ENCODE data around the gene TMEM141.
A peak's percentile ranks its signal among the peaks of the same experiment; 100 is the strongest.
"Not testable (repeated sequence)": the region's sequence is repeated elsewhere in the genome, so short reads cannot be mapped to it uniquely, and the experiment has no call there.

The TMEM141 gene

DNA sequence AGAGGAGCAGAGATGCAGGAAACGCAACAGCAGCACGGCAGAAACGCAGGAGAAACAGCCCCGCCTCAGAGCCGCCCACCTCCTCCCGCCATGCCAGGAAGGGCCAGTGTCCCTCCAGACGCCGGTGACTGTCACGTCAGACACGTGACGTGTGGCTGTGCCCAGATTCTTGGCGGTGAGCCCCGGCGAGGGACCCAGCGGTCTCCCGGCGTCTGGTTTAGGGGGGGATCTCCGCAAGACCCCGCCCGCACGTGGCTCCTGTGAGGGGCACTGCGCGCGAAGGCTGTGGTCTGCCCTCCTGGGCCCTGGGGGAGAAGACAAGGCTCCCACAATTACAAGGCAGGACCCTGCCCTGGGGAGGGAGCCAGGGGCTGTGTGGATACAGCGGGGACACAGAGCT, 30.7 kb upstream of the TMEM141 start:
- Histone ChIP-seq H3K4me1 (ENCODE audit: low read depth, poor library complexity, severe bottlenecking) (peaks cover 25% of the 10 kb centered on the region), H3K79me2 (ENCODE audit: insufficient read depth, low read depth) (no peaks in the 10 kb centered on the region), H3K4me2 (no peak overlapping the region; the same call in 1 of the 2 replicates), H2AFZ (ENCODE audit: low read depth) (no peak overlapping the region), H3K27ac (no peak overlapping the region), H3K4me3 (IDR thresholded peaks at IDR 0.05; ENCODE audit: insufficient read depth, low read depth, low read length) (no peak overlapping the region), H3K27me3 (ENCODE audit: insufficient read depth, low read depth) (peaks cover 29% of the 10 kb centered on the region), H3K9ac (no peak overlapping the region), H3K36me3 (ENCODE audit: insufficient read depth) (no peaks in the 10 kb centered on the region), H4K20me1 (ENCODE audit: insufficient read depth) (no peaks in the 10 kb centered on the region)
- TF ChIP-seq, protein P1, sequence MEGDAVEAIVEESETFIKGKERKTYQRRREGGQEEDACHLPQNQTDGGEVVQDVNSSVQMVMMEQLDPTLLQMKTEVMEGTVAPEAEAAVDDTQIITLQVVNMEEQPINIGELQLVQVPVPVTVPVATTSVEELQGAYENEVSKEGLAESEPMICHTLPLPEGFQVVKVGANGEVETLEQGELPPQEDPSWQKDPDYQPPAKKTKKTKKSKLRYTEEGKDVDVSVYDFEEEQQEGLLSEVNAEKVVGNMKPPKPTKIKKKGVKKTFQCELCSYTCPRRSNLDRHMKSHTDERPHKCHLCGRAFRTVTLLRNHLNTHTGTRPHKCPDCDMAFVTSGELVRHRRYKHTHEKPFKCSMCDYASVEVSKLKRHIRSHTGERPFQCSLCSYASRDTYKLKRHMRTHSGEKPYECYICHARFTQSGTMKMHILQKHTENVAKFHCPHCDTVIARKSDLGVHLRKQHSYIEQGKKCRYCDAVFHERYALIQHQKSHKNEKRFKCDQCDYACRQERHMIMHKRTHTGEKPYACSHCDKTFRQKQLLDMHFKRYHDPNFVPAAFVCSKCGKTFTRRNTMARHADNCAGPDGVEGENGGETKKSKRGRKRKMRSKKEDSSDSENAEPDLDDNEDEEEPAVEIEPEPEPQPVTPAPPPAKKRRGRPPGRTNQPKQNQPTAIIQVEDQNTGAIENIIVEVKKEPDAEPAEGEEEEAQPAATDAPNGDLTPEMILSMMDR (conservative IDR thresholded peaks at IDR 0.05; ENCODE audit: low read depth, low read length), result no peak

- Histone ChIP-seq H3K27me3 (ENCODE audit: insufficient read depth, low read depth) (peaks cover 29% of the 10 kb centered on the region), H3K4me2 (peak overlapping the region; percentile 30; the same call in 1 of the 2 replicates), H3K4me1 (ENCODE audit: low read depth, poor library complexity, severe bottlenecking) (peaks cover 31% of the 10 kb centered on the region)
- not testable (repeated sequence) for H2AFZ ChIP-seq (ENCODE audit: low read depth); H3K9ac ChIP-seq; H3K4me3 ChIP-seq (IDR thresholded peaks at IDR 0.05; ENCODE audit: insufficient read depth, low read depth, low read length); H3K36me3 ChIP-seq (ENCODE audit: insufficient read depth); H4K20me1 ChIP-seq (ENCODE audit: insufficient read depth); H3K27ac ChIP-seq; H3K79me2 ChIP-seq (ENCODE audit: insufficient read depth, low read depth)
- TF ChIP-seq, protein P1 (conservative IDR thresholded peaks at IDR 0.05; ENCODE audit: low read depth, low read length), result peak; percentile 71
Observed at GRCh38 chr9:136760834-136761544, 30.2 kb upstream of the TMEM141 start.

DNA sequence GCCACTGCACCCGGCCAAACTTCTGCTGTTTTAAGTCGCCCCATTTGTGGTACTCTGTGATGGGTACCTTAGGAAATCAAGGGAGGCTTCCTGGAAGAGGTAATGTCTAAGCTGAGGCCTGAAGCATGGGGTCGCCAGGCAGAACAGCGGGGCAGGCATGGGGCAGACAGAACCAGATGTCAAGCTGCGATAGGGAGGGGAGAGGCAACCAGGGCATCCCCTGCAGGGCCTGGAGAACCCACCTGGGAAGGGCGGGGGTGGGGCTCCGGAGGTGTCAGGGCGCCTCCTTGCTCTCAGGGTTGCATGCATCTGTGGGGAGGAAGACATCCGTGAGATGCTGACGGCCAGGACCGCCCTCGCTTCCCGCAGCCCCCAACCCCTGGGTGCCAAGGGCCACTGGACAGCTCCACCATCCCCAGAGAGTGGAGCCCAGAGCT, 29.6 kb upstream of the TMEM141 start:
- H3K4me1 ChIP-seq (ENCODE audit: low read depth, poor library complexity, severe bottlenecking), result peaks cover 37% of the 10 kb centered on the region
- no peaks in the 10 kb centered on the region for H3K79me2 ChIP-seq (ENCODE audit: insufficient read depth, low read depth)
- TF ChIP-seq, protein P1 (conservative IDR thresholded peaks at IDR 0.05; ENCODE audit: low read depth, low read length), result no peak
- peak overlapping the region; percentile 30; the same call in 1 of the 2 replicates for H3K4me2 ChIP-seq
- no peaks in the 10 kb centered on the region for H4K20me1 ChIP-seq (ENCODE audit: insufficient read depth)
- H3K9ac ChIP-seq, result no peak overlapping the region
- H3K27ac ChIP-seq, result no peak overlapping the region
- peaks cover 29% of the 10 kb centered on the region for H3K27me3 ChIP-seq (ENCODE audit: insufficient read depth, low read depth)
- H2AFZ ChIP-seq (ENCODE audit: low read depth), result no peak overlapping the region; the same call in 1 of the 2 replicates
- H3K36me3 ChIP-seq (ENCODE audit: insufficient read depth), result no peaks in the 10 kb centered on the region
- no peak overlapping the region for H3K4me3 ChIP-seq (IDR thresholded peaks at IDR 0.05; ENCODE audit: insufficient read depth, low read depth, low read length)

DNA sequence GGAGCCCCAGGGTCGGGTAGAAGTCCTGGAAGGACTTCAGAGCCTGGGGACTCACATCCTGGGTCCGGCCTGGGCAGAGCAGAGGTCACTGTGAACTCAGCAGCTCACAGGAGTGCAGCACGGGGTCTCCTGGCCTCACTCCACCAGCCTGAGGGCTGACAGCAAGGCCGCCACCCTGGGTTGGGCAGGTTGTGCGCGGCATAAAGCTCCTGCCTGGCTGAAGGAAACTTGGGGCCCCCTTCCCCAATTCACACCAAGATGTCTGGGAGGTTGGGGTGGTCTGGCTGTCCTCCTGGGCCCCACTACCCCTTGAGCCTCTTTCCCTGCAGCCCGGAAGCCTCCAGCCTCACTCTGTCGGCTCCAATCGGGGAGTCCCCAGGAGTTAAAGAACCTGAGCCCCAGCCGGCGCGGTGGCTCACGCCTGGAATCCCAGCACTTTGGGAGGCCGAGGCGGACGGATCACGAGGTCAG, 28.9 kb upstream of the TMEM141 start:
- Histone ChIP-seq H3K27me3 (ENCODE audit: insufficient read depth, low read depth) (peaks cover 28% of the 10 kb centered on the region), H3K79me2 (ENCODE audit: insufficient read depth, low read depth) (no peaks in the 10 kb centered on the region), H3K4me3 (IDR thresholded peaks at IDR 0.05; ENCODE audit: insufficient read depth, low read depth, low read length) (no peak overlapping the region), H3K4me2 (no peak overlapping the region), H2AFZ (ENCODE audit: low read depth) (no peak overlapping the region), H3K4me1 (ENCODE audit: low read depth, poor library complexity, severe bottlenecking) (peaks cover 44% of the 10 kb centered on the region), H3K27ac (no peak overlapping the region), H4K20me1 (ENCODE audit: insufficient read depth) (no peaks in the 10 kb centered on the region), H3K9ac (no peak overlapping the region), H3K36me3 (ENCODE audit: insufficient read depth) (no peaks in the 10 kb centered on the region)
- TF ChIP-seq, protein P1 (conservative IDR thresholded peaks at IDR 0.05; ENCODE audit: low read depth, low read length), result no peak
